HL-60 (cell line): ENCODE results near the gene SPATA32.

Experiments used
- DNase-seq, 2 experiments: peaks; one replicate each; pipeline ENCODE4 v3.0.0-alpha.2; 2010 to 2020; ENCODE audit warnings: low read depth in 1 of 2, low spot score in 1 of 2
- H3K27ac ChIP-seq: fragments of 250-450 bp; sonication (Bioruptor Pico); replicated peaks from 2 replicates; pipeline ENCODE4 v1.5.1; 2020; ENCODE audit warnings: mild to moderate bottlenecking, moderate library complexity
- H3K27me3 ChIP-seq: fragments of 250-450 bp; sonication (Bioruptor Pico); 2 replicates; pipeline ENCODE4 v1.5.1; 2021; ENCODE audit warnings: mild to moderate bottlenecking, moderate library complexity; ENCODE audit not compliant: insufficient read depth, poor library complexity, severe bottlenecking
- H3K4me3 ChIP-seq: replicated peaks from 2 replicates; pipeline ENCODE4 v1.5.1; 2011; ENCODE audit warnings: mild to moderate bottlenecking, control low read depth, low read length; ENCODE audit not compliant: insufficient read depth
- CTCF ChIP-seq: IDR thresholded peaks from one replicate; pipeline ENCODE4 v1.5.1; 2011; ENCODE audit warnings: low read length, control low read depth, inconsistent platforms; ENCODE audit not compliant: insufficient read depth
- GABPA ChIP-seq: IDR thresholded peaks from 2 replicates; pipeline ENCODE4 v1.6.1; 2012; ENCODE audit warnings: low read depth
- POLR2AphosphoS5 ChIP-seq: IDR thresholded peaks from 2 replicates; pipeline ENCODE4 v1.6.1; 2012; ENCODE audit warnings: low read depth
- REST ChIP-seq: IDR thresholded peaks from 2 replicates; pipeline ENCODE4 v1.6.1; 2012; ENCODE audit warnings: low read depth; ENCODE audit not compliant: insufficient replicate concordance
- SPI1 ChIP-seq: IDR thresholded peaks from 2 replicates; pipeline ENCODE4 v1.6.1; 2012; ENCODE audit warnings: low read depth, mild to moderate bottlenecking, borderline replicate concordance

SPATA32 gene

GRCh38 chr17:45299361-45299760 lies 37.5 kb upstream of the SPATA32 start:
- no peak overlapping the region for H3K27ac ChIP-seq
- no peak overlapping the region for H3K4me3 ChIP-seq
- no peaks in the 10 kb centered on the region for H3K27me3 ChIP-seq
- TF ChIP-seq POLR2AphosphoS5 (no peak; the same call in 1 of the 2 replicates), SPI1 (peak; percentile 35; the same call in 1 of the 2 replicates)
- peak; percentile 52 to 75 for DNase-seq

GRCh38 chr17:45298546-45299285 lies 36.8 kb upstream of the SPATA32 start:
- no peak overlapping the region for H3K4me3 ChIP-seq
- TF ChIP-seq CTCF: no peak
- TF ChIP-seq GABPA: no peak
- no peak for TF ChIP-seq POLR2AphosphoS5
- TF ChIP-seq SPI1: no peak
- no peak for TF ChIP-seq REST
- H3K27me3 ChIP-seq: no peaks in the 10 kb centered on the region
- H3K27ac ChIP-seq: no peak overlapping the region
- DNase-seq: no peak

GRCh38 chr17:45296833-45297124 lies 34.9 kb upstream of the SPATA32 start:
- H3K27ac ChIP-seq: no peak overlapping the region
- no peak for TF ChIP-seq SPI1
- no peaks in the 10 kb centered on the region for H3K27me3 ChIP-seq
- DNase-seq: no peak
- no peak overlapping the region for H3K4me3 ChIP-seq

GRCh38 chr17:45296003-45296832 lies 34.3 kb upstream of the SPATA32 start:
- DNase-seq: peak; percentile 50 to 88
- Histone ChIP-seq H3K4me3 (no peak overlapping the region), H3K27ac (0 out of 2 replicates have a peak overlapping the region, but pooled peaks have one; percentile 15), H3K27me3 (no peaks in the 10 kb centered on the region)
- TF ChIP-seq SPI1 (peak; percentile 94), GABPA (no peak)

- no peak overlapping the region for H3K4me3 ChIP-seq
- no peak overlapping the region for H3K27ac ChIP-seq
- TF ChIP-seq CTCF: no peak
- TF ChIP-seq POLR2AphosphoS5: no peak
- no peak for TF ChIP-seq REST
- no peak for TF ChIP-seq GABPA
- no peak for TF ChIP-seq SPI1
- no peaks in the 10 kb centered on the region for H3K27me3 ChIP-seq
- DNase-seq: no peak
Observed at GRCh38 chr17:45294506-45294905, 32.6 kb upstream of the SPATA32 start.
